ENCODE measurements around the gene RASA3. TPM values are rescaled to one million over a fixed set of nuclear protein-coding genes. Genes with fewer than 3 reads are reported as not detected.

The RASA3 gene
- total and polyA plus RNA-seq, 2 donors (not counting 3 experiments of a cell fraction or from before 2014, with no cell fraction given): 26.5 to 53.8 TPM

DNA sequence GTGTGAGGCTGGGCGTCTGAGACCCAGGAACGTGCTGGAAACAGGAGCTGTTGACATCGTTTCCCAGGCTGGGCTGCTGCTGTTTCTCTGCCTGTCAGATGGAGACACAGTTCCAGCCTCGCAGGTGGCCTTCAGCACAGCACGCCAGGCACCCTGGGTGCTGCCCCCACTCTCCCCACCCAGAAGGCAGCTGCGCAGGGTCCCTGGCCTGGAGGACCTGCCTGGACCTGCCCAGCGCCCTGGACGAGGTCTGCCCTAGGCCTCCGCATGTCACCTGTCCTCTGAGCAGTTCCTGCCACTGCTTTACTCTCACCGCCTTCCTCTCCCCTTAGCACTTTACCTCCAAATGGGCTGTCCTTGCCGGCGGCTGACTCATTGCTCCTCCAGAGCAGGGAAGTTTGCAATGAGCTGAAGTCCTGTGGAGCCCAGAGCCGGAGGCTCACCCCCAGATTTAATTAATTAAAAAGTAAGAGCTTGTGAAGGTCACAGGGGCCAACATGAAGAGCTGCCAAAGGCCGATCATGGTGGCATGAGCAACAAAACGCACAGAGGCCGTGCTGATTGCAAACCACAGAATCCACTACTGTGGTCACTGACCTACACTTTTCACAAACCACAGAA is 190.7 kb downstream of the RASA3 start:
- Histone ChIP-seq H4K20me1 (replicated peaks; ENCODE audit: control insufficient read depth, extremely low read depth, insufficient read depth, low read length) (no peaks in the 10 kb centered on the region), H3K9me3 (replicated peaks; ENCODE audit: control insufficient read depth, insufficient read depth, low read length) (no peaks in the 10 kb centered on the region), H2AFZ (ENCODE audit: low read depth, low read length) (no peak overlapping the region), H3K36me3 (ENCODE audit: control insufficient read depth in 2 of 2, extremely low read depth in 1 of 2, insufficient read depth in 2 of 2, low read length in 2 of 2) (no peaks in the 10 kb centered on the region), H3K27me3 (ENCODE audit: control insufficient read depth in 2 of 2, insufficient read depth in 2 of 2, low read length in 2 of 2) (peaks cover 0 to 3% of the 10 kb centered on the region in 2 experiments), H3K9me1 (replicated peaks; ENCODE audit: control insufficient read depth, extremely low read depth, insufficient read depth, low read length) (no peaks in the 10 kb centered on the region), H3K4me3 (replicated peaks in 1 of 3; ENCODE audit: insufficient read depth in 1 of 3, low read depth in 1 of 3, low read length in 3 of 3) (no peak overlapping the region), H3K9ac (replicated peaks; ENCODE audit: extremely low read depth, insufficient read depth, low read length) (no peak overlapping the region), H3K4me1 (ENCODE audit: control insufficient read depth, extremely low read depth, insufficient read depth, low read length) (no peaks in the 10 kb centered on the region), H3K27ac (ENCODE audit: insufficient read depth, low read depth, low read length) (no peak overlapping the region), H3K4me2 (ENCODE audit: insufficient read depth, low read length) (no peak overlapping the region), H3K79me2 (ENCODE audit: control insufficient read depth, insufficient read depth, low read length) (no peaks in the 10 kb centered on the region)
- dilution Hi-C loops (cut with MboI; ENCODE audit: extremely low pct_ligation_motif_present, low sequenced_read_pairs) (no loop called here), intact Hi-C loops (cut with micrococcal nuclease) (no loop called here)
- POLR2A ChIA-PET: no interaction called here
- FAIRE-seq: no peak
- no TSS peak for BruUV-seq (replicated peaks)
- no peak for DNase-seq (ENCODE audit: low read depth, low spot score)
- CTCF ChIA-PET: interaction anchor here (1.2 kb wide), 1 partner anchor 37 kb away, joined by 3 read pairs; no protein-coding TSS in a partner anchor
- TF ChIP-seq POLR2AphosphoS5 (IDR thresholded peaks at IDR 0.05; ENCODE audit: insufficient read depth, low read depth, low read length) (no peak), GATA2 (IDR thresholded peaks at IDR 0.05; ENCODE audit: insufficient read depth, insufficient read length, low read depth, low read length) (no peak), JUN (IDR thresholded peaks at IDR 0.05; ENCODE audit: borderline replicate concordance, insufficient read depth, insufficient read length, low read depth) (no peak), POLR2A (IDR thresholded peaks at IDR 0.05; ENCODE audit: low read depth, low read length) (no peak), EZH2 (IDR thresholded peaks at IDR 0.05; ENCODE audit: borderline replicate concordance, low read depth, low read length, severe bottlenecking) (no peak), FOS (IDR thresholded peaks at IDR 0.05; ENCODE audit: borderline replicate concordance, insufficient read depth, low read length) (no peak), MYC (IDR thresholded peaks at IDR 0.05; ENCODE audit: low read depth, low read length) (no peak)
- TF ChIP-seq, protein P1, sequence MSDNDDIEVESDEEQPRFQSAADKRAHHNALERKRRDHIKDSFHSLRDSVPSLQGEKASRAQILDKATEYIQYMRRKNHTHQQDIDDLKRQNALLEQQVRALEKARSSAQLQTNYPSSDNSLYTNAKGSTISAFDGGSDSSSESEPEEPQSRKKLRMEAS (IDR thresholded peaks at IDR 0.05; ENCODE audit: insufficient read depth, insufficient read length): no peak
- TF ChIP-seq, protein P2, sequence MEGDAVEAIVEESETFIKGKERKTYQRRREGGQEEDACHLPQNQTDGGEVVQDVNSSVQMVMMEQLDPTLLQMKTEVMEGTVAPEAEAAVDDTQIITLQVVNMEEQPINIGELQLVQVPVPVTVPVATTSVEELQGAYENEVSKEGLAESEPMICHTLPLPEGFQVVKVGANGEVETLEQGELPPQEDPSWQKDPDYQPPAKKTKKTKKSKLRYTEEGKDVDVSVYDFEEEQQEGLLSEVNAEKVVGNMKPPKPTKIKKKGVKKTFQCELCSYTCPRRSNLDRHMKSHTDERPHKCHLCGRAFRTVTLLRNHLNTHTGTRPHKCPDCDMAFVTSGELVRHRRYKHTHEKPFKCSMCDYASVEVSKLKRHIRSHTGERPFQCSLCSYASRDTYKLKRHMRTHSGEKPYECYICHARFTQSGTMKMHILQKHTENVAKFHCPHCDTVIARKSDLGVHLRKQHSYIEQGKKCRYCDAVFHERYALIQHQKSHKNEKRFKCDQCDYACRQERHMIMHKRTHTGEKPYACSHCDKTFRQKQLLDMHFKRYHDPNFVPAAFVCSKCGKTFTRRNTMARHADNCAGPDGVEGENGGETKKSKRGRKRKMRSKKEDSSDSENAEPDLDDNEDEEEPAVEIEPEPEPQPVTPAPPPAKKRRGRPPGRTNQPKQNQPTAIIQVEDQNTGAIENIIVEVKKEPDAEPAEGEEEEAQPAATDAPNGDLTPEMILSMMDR (IDR thresholded peaks at IDR 0.05; ENCODE audit: extremely low read depth in 1 of 2, insufficient read depth in 1 of 2, low read depth in 1 of 2, low read length in 2 of 2): no peak

Data from endothelial cell of umbilical vein (primary cell).